HepG2 (cell line): ENCODE measurements around the gene MPST. TPM values are rescaled to one million over a fixed set of nuclear protein-coding genes. Genes with fewer than 3 reads are reported as not detected.
A peak's percentile ranks its signal among the peaks of the same experiment; 100 is the strongest.

ENCODE experiments used
- ATAC-seq: fragments of 200-7000 bp; cut with Tn5 transposase; 3 replicates; pipeline ENCODE4 v1.9.1; 2020; ENCODE audit warnings: mild to moderate bottlenecking, moderate library complexity
- BruUV-seq: library from RNA; stranded (reverse); fragments of 400-500 nt; replicated peaks from 2 replicates; lab custom pipeline; 2021; lab: Mats Ljungman, UMichigan
- CTCF ChIA-PET: fragments of 300-600 bp; formaldehyde crosslinking; extraction: SDS; loops from one replicate; lab custom pipeline; 2021; ENCODE audit warnings: low total read pairs, inconsistent platforms, low intra/inter-chr PET ratio; lab: Yijun Ruan, JAX
- POLR2A ChIA-PET: fragments of 350-600 bp; sonication (Branson Sonifier 250); formaldehyde crosslinking; loops from one replicate; lab custom pipeline; 2020; ENCODE audit warnings: antibody characterized with exemption, inconsistent platforms; lab: Yijun Ruan, JAX
- DNase-seq: peaks from one replicate; pipeline ENCODE4 v3.0.0-alpha.2; 2015; ENCODE audit warnings: low spot score
- FAIRE-seq: peaks from 3 replicates; lab custom pipeline; 2011; peaks lifted over from hg19 to GRCh38; lab: Jason Lieb, UNC
- H2AFZ ChIP-seq: one replicate; pipeline ENCODE4 v1.6.1; 2011; ENCODE audit warnings: low read length, inconsistent platforms
- H3K27ac ChIP-seq: fragments of 300-600 bp; 3 replicates; pipeline ENCODE4 v1.8.0; 2011; ENCODE audit warnings: mixed run types, mild to moderate bottlenecking, mixed read lengths, low read length, inconsistent platforms; ENCODE audit not compliant: insufficient read depth; ENCODE audit errors: extremely low read length
- H3K27me3 ChIP-seq, 2 experiments: fragments of 200-600 bp in 1 of 2; 2 replicates in 1 of 2; 3 replicates in 1 of 2; pipeline versions ENCODE4 v1.6.0 to v1.8.0; 2011; ENCODE audit warnings: low read length in 2 of 2, mild to moderate bottlenecking in 2 of 2, moderate library complexity in 2 of 2, inconsistent platforms in 1 of 2; ENCODE audit not compliant: insufficient read depth in 2 of 2, control insufficient read depth in 1 of 2
- H3K36me3 ChIP-seq, 2 experiments: fragments of 200-600 bp in 1 of 2; replicated peaks in 1 of 2; 2 replicates in 1 of 2; 3 replicates in 1 of 2; pipeline versions ENCODE4 v1.5.1 to v1.8.0; 2011; ENCODE audit warnings: low read length in 2 of 2, inconsistent platforms in 1 of 2; ENCODE audit not compliant: insufficient read depth in 2 of 2, control insufficient read depth in 1 of 2
- H3K4me1 ChIP-seq: 2 replicates; pipeline ENCODE4 v1.5.1; 2012; ENCODE audit warnings: low read length, inconsistent platforms; ENCODE audit not compliant: insufficient read depth
- H3K4me2 ChIP-seq: 2 replicates; pipeline ENCODE4 v1.6.0; 2011; ENCODE audit warnings: low read depth, low read length, inconsistent platforms
- H3K4me3 ChIP-seq, 3 experiments: fragments of 200-600 bp in 1 of 3; sonication (generic), shearing (Covaris generic) in 1 of 3; replicated peaks in 1 of 3; 2 replicates each; pipeline ENCODE4 v1.5.1; 2011 to 2016; ENCODE audit warnings: low read length in 3 of 3, inconsistent platforms in 2 of 3, low read depth in 2 of 3, mild to moderate bottlenecking in 2 of 3, control low read depth in 1 of 3, mixed read lengths in 1 of 3; ENCODE audit not compliant: insufficient read depth in 1 of 3
- H3K79me2 ChIP-seq: one replicate; pipeline ENCODE4 v1.6.1; 2011; ENCODE audit warnings: low read length, inconsistent platforms; ENCODE audit not compliant: insufficient read depth
- H3K9ac ChIP-seq: 2 replicates; pipeline ENCODE4 v1.6.0; 2011; ENCODE audit warnings: mild to moderate bottlenecking, low read depth, low read length, inconsistent platforms; ENCODE audit not compliant: insufficient read depth
- H3K9me3 ChIP-seq: 2 replicates; pipeline ENCODE4 v1.5.1; 2012; ENCODE audit warnings: mild to moderate bottlenecking, low read length
- H4K20me1 ChIP-seq: 2 replicates; pipeline ENCODE4 v1.6.0; 2011; ENCODE audit warnings: inconsistent platforms, mild to moderate bottlenecking, low read length, moderate library complexity; ENCODE audit not compliant: insufficient read depth
- EED ChIP-seq: sonication (generic); formaldehyde crosslinking; IDR thresholded peaks from 2 replicates; pipeline ENCODE4 v1.5.0; 2020; ENCODE audit warnings: mild to moderate bottlenecking, missing genetic modification reagents
- GPN1 ChIP-seq: sonication (generic); formaldehyde crosslinking; IDR thresholded peaks from 2 replicates; pipeline ENCODE4 v1.5.1; 2020; ENCODE audit warnings: missing genetic modification reagents, borderline replicate concordance
- MATR3 ChIP-seq: sonication (generic); formaldehyde crosslinking; IDR thresholded peaks from 2 replicates; pipeline ENCODE4 v1.4.0; 2020; ENCODE audit warnings: missing genetic modification reagents
- SSRP1 ChIP-seq: IDR thresholded peaks from 2 replicates; pipeline ENCODE4 v1.6.1; 2016; ENCODE audit warnings: control low read depth
- TARDBP ChIP-seq: sonication (generic); formaldehyde crosslinking; IDR thresholded peaks from 2 replicates; pipeline ENCODE4 v1.8.0; 2022; ENCODE audit warnings: mild to moderate bottlenecking, missing genetic modification reagents
- ZC3H13 ChIP-seq: sonication (generic); formaldehyde crosslinking; IDR thresholded peaks from 2 replicates; pipeline ENCODE4 v1.8.1; 2023; ENCODE audit warnings: mild to moderate bottlenecking, missing genetic modification reagents, moderate library complexity
- ZNF747 ChIP-seq: sonication (generic); formaldehyde crosslinking; IDR thresholded peaks from 2 replicates; pipeline ENCODE4 v1.8.1; 2023; ENCODE audit warnings: missing genetic modification reagents, mild to moderate bottlenecking, borderline replicate concordance
- WGBS: methylation state at CpG from one replicate; pipeline ENCODE4 v1.1.6; 2017; ENCODE audit warnings: low lambda C conversion rate; 5-methylcytosine and 5-hydroxymethylcytosine counted together
- in situ Hi-C: cut with HindIII; loops from 2 replicates; pipeline ENCODE4 v1.10.0; 2017; ENCODE audit warnings: low pct_unique_long_range_greater_than_20kb; ENCODE audit not compliant: extremely low pct_ligation_motif_present
- intact Hi-C: fragments of 100-400 bp; cut with micrococcal nuclease; formaldehyde crosslinking; loops from one replicate; pipeline ENCODE4 v1.10.0; 2022; ENCODE audit not compliant: unreplicated experiment
- polyA plus RNA-seq, 8 experiments: library from polyadenylated mRNA; depleted of rRNA in 3 of 8; stranded (reverse) in 7 of 8; unstranded in 1 of 8; fragments of >200 nt; fragmentation: Illumina TruSeq in 4 of 8; extraction: Trizol in 4 of 8; gene quantifications; 2 replicates each; pipeline versions ENCODE4 v1.2.1 to v1.2.3, GENCODE V29; 2011 to 2016; ENCODE audit warnings: low read depth in 4 of 8, missing spikeins in 1 of 8, mixed read lengths in 1 of 8; ENCODE audit not compliant: insufficient read depth in 1 of 8
- total RNA-seq, 5 experiments: library from RNA; depleted of rRNA; stranded (reverse); fragments of >200 nt; fragmentation: Illumina TruSeq; extraction: Trizol; gene quantifications; 2 replicates each; pipeline ENCODE4 v1.2.3, GENCODE V29; 2016; ENCODE audit warnings: low read depth in 1 of 5
- TF ChIP-seq, protein P1 (sequence below), 2 experiments: fragments of 450-650 bp in 1 of 2; sonication (generic) in 1 of 2; formaldehyde crosslinking in 1 of 2; IDR thresholded peaks; 2 replicates each; pipeline versions ENCODE4 v1.6.1 to v1.8.0; 2016 to 2022; ENCODE audit warnings: antibody characterized with exemption in 1 of 2, mild to moderate bottlenecking in 1 of 2, missing genetic modification reagents in 1 of 2
- TF ChIP-seq, protein P2 (sequence below): sonication (generic); formaldehyde crosslinking; IDR thresholded peaks from 2 replicates; pipeline ENCODE4 v1.4.0; 2020; ENCODE audit warnings: missing genetic modification reagents, low read depth, mild to moderate bottlenecking, borderline replicate concordance
- TF ChIP-seq, protein P3 (sequence below): sonication (generic); formaldehyde crosslinking; IDR thresholded peaks from 2 replicates; pipeline ENCODE4 v1.4.0; 2020; ENCODE audit warnings: missing genetic modification reagents
- TF ChIP-seq, protein P4 (sequence below): sonication (generic); formaldehyde crosslinking; IDR thresholded peaks from 2 replicates; pipeline ENCODE4 v1.4.0; 2020; ENCODE audit warnings: missing genetic modification reagents

Gene MPST
- total and polyA plus RNA-seq, 2 of the 13 experiments (the other 11 are each of a cell fraction or from before 2014, with no cell fraction given), result 133 to 141 TPM

DNA sequence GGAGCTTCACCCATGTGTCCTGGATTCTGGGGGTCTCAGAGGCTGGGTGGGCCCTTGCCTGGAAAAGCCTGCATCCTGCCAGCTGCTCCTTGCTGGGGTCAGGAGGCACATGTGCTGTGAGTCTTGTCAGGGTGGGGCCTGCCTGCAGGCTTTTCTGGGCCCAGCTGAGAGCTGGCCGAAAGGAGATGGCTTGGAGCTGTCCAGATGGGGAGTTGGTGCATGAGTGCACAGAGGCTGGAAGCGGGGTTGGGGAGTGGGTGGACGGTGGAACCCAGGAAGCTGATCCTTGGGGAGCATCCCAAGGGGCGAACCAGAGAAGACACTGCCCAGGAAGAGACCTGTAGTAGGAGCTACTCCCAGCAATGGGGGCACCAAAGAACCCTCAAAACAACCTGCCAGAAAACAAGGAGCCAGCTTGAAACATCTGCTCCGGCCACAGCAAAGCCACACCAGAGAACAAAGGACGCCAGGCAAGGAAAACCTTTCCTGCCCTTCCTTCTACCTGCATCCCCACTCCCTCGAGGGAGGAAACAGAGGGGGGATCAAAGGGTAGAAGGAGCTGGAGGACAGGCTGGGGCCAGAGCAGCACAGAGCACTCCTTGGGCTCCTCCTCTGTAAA is 23.8 kb downstream of the MPST start:
- intact Hi-C loops, result no loop called here
- TF ChIP-seq EED (CRISPR knock-in tag) (0 out of 2 replicates have a peak, but pooled peaks have one; percentile 41), TARDBP (no peak), ZC3H13 (CRISPR knock-in tag) (0 out of 2 replicates have a peak, but pooled peaks have one; percentile 75), SSRP1 (no peak), GPN1 (no peak), MATR3 (no peak), ZNF747 (peak; percentile 44; the same call in 1 of the 2 replicates)
- TF ChIP-seq, protein P1, sequence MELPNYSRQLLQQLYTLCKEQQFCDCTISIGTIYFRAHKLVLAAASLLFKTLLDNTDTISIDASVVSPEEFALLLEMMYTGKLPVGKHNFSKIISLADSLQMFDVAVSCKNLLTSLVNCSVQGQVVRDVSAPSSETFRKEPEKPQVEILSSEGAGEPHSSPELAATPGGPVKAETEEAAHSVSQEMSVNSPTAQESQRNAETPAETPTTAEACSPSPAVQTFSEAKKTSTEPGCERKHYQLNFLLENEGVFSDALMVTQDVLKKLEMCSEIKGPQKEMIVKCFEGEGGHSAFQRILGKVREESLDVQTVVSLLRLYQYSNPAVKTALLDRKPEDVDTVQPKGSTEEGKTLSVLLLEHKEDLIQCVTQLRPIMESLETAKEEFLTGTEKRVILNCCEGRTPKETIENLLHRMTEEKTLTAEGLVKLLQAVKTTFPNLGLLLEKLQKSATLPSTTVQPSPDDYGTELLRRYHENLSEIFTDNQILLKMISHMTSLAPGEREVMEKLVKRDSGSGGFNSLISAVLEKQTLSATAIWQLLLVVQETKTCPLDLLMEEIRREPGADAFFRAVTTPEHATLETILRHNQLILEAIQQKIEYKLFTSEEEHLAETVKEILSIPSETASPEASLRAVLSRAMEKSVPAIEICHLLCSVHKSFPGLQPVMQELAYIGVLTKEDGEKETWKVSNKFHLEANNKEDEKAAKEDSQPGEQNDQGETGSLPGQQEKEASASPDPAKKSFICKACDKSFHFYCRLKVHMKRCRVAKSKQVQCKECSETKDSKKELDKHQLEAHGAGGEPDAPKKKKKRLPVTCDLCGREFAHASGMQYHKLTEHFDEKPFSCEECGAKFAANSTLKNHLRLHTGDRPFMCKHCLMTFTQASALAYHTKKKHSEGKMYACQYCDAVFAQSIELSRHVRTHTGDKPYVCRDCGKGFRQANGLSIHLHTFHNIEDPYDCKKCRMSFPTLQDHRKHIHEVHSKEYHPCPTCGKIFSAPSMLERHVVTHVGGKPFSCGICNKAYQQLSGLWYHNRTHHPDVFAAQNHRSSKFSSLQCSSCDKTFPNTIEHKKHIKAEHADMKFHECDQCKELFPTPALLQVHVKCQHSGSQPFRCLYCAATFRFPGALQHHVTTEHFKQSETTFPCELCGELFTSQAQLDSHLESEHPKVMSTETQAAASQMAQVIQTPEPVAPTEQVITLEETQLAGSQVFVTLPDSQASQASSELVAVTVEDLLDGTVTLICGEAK (IDR thresholded peaks at IDR 0.05), result no peak
- TF ChIP-seq, protein P1 (CRISPR knock-in tag; IDR thresholded peaks at IDR 0.05), result no peak
- TF ChIP-seq, protein P2, sequence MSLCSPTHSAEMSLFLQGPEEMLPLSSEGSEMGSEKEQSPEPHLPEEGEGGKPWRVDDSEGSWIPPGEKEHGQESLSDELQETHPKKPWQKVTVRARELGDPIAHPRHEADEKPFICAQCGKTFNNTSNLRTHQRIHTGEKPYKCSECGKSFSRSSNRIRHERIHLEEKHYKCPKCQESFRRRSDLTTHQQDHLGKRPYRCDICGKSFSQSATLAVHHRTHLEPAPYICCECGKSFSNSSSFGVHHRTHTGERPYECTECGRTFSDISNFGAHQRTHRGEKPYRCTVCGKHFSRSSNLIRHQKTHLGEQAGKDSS (CRISPR knock-in tag), result no peak
- TF ChIP-seq, protein P3, sequence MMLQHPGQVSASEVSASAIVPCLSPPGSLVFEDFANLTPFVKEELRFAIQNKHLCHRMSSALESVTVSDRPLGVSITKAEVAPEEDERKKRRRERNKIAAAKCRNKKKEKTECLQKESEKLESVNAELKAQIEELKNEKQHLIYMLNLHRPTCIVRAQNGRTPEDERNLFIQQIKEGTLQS (CRISPR knock-in tag), result no peak
- TF ChIP-seq, protein P4, sequence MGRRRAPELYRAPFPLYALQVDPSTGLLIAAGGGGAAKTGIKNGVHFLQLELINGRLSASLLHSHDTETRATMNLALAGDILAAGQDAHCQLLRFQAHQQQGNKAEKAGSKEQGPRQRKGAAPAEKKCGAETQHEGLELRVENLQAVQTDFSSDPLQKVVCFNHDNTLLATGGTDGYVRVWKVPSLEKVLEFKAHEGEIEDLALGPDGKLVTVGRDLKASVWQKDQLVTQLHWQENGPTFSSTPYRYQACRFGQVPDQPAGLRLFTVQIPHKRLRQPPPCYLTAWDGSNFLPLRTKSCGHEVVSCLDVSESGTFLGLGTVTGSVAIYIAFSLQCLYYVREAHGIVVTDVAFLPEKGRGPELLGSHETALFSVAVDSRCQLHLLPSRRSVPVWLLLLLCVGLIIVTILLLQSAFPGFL (CRISPR knock-in tag), result no peak

More for the DNA sequence above, 23.8 kb downstream of the MPST start:
- H3K36me3 ChIP-seq, result no peaks in the 10 kb centered on the region
- no peak overlapping the region for H2AFZ ChIP-seq
- no peak for FAIRE-seq
- POLR2A ChIA-PET, result interaction anchor here (1.2 to 7.9 kb wide), 6 partner anchors 11 to 45 kb away, joined by 3 to 227 read pairs (median 24); partner anchors contain the start of genes MPST and TST
- H4K20me1 ChIP-seq, result no peaks in the 10 kb centered on the region
- H3K4me2 ChIP-seq, result peak overlapping the region; percentile 93
- CTCF ChIA-PET, result interaction anchor here (0.9 to 1.8 kb wide), 5 partner anchors 10 to 65 kb away, joined by 3 to 9 read pairs (median 6); partner anchors contain the start of genes MPST and TST
- peak overlapping the region; percentile 70 for H3K9ac ChIP-seq
- no peak for DNase-seq
- peaks cover 87% of the 10 kb centered on the region for H3K4me1 ChIP-seq
- no peaks in the 10 kb centered on the region for H3K9me3 ChIP-seq
- ATAC-seq, result no peak; the same call in 2 of the 3 replicates
- in situ Hi-C loops, result no loop called here
- H3K27ac ChIP-seq, result peak overlapping the region; percentile 78
- BruUV-seq, result TSS peak; percentile 98
- peak overlapping the region in 2 of 3 experiments; percentile 38 to 62; a peak in 4 of 6 replicates for H3K4me3 ChIP-seq
- WGBS, result 46% methylated on average over 7 of the region's 7 CpGs
- no peaks in the 10 kb centered on the region for H3K79me2 ChIP-seq
- H3K27me3 ChIP-seq, result no peaks in the 10 kb centered on the region
